ENCODE results near the gene CLBA1.

DNA sequence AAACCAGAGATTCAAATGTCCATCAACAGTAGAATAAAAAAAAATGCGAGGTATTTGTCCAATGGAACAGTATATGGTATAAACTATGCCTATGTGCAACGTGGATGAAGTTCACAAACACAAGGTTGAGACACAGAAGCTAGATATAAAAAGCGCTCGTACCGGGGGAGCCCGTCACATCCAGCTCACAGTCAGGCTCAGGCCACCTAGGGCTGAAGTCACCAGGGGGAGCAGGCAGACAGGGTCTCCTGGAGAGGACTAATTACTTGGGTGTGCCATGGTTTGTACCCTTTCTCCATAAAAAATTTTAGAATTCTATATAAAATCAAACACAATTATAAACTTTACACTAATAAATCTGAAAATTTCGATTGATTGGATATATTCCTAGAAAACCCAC lies 21.0 kb upstream of the CLBA1 start:
- TF ChIP-seq, protein P1, sequence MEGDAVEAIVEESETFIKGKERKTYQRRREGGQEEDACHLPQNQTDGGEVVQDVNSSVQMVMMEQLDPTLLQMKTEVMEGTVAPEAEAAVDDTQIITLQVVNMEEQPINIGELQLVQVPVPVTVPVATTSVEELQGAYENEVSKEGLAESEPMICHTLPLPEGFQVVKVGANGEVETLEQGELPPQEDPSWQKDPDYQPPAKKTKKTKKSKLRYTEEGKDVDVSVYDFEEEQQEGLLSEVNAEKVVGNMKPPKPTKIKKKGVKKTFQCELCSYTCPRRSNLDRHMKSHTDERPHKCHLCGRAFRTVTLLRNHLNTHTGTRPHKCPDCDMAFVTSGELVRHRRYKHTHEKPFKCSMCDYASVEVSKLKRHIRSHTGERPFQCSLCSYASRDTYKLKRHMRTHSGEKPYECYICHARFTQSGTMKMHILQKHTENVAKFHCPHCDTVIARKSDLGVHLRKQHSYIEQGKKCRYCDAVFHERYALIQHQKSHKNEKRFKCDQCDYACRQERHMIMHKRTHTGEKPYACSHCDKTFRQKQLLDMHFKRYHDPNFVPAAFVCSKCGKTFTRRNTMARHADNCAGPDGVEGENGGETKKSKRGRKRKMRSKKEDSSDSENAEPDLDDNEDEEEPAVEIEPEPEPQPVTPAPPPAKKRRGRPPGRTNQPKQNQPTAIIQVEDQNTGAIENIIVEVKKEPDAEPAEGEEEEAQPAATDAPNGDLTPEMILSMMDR (conservative IDR thresholded peaks at IDR 0.05; ENCODE audit: low read length): no peak
- TF ChIP-seq EZH2phosphoT487 (IDR thresholded peaks at IDR 0.05; ENCODE audit: borderline replicate concordance): no peak

Measured in Loucy (cell line).